ENCODE data around the gene ALDH1A1. TPM values are rescaled to one million over a fixed set of nuclear protein-coding genes. Genes with fewer than 3 reads are reported as not detected.
"Not testable (repeated sequence)": the region's sequence is repeated elsewhere in the genome, so short reads cannot be mapped to it uniquely, and the experiment has no call there.

ALDH1A1 gene
- total RNA-seq, 2 donors from 2014 or later = 16.8 to 427 TPM

GRCh38 chr9:72864327-72864726 is 88.5 kb downstream of the ALDH1A1 start:
- no peak overlapping the region for H3K4me3 ChIP-seq
- H3K9me3 ChIP-seq = no peaks in the 10 kb centered on the region
- no peaks in the 10 kb centered on the region for H3K4me1 ChIP-seq (replicated peaks)
- TF ChIP-seq, protein P1, sequence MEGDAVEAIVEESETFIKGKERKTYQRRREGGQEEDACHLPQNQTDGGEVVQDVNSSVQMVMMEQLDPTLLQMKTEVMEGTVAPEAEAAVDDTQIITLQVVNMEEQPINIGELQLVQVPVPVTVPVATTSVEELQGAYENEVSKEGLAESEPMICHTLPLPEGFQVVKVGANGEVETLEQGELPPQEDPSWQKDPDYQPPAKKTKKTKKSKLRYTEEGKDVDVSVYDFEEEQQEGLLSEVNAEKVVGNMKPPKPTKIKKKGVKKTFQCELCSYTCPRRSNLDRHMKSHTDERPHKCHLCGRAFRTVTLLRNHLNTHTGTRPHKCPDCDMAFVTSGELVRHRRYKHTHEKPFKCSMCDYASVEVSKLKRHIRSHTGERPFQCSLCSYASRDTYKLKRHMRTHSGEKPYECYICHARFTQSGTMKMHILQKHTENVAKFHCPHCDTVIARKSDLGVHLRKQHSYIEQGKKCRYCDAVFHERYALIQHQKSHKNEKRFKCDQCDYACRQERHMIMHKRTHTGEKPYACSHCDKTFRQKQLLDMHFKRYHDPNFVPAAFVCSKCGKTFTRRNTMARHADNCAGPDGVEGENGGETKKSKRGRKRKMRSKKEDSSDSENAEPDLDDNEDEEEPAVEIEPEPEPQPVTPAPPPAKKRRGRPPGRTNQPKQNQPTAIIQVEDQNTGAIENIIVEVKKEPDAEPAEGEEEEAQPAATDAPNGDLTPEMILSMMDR (IDR thresholded peaks at IDR 0.05) = no peak
- TF ChIP-seq POLR2A (IDR thresholded peaks at IDR 0.05) (no peak), POLR2AphosphoS5 (IDR thresholded peaks at IDR 0.05) (no peak)
- WGBS = 88% methylated on average over 1 of the region's 1 CpG
- H3K27me3 ChIP-seq (replicated peaks; ENCODE audit: insufficient read depth) = no peaks in the 10 kb centered on the region
- intact Hi-C loops (cut with DNase I) = no loop called here
- no peak overlapping the region for H3K27ac ChIP-seq
- no peaks in the 10 kb centered on the region for H3K36me3 ChIP-seq
- DNase-seq (ENCODE audit: low spot score) = no peak

DNA sequence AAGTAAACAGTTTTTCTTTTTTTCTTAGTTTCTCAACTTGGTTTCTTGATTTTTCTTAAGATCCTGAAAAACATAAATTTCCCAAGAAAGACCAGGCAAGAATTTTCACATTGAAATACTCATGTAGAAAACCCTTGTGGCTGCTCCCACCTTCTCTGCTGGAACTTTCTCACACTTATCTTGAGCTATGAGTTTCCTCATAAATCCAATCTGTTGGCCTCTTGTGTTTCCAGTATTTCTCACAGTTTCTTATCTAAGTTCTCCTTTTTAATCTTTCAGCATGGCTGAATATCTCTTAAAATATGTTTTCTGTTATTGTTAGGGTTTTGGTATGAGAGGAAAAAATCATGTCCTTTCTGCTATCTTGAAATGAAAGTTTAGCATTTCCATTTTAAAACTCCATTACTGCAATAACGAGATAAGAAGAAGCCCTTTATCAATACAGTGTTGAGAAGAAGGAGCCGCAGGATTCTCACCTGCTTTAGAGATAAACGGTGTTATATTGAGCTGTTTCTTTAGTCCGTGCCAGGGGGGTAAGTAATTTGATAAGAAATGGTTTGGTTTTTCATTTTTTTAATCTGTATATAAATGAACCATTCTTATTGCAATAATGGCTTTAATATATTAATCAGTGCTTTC is 89.3 kb downstream of the ALDH1A1 start:
- Histone ChIP-seq H3K9me3 (no peaks in the 10 kb centered on the region), H3K36me3 (no peaks in the 10 kb centered on the region), H3K27ac (no peak overlapping the region), H3K4me1 (replicated peaks) (no peaks in the 10 kb centered on the region), H3K27me3 (replicated peaks; ENCODE audit: insufficient read depth) (no peaks in the 10 kb centered on the region), H3K4me3 (no peak overlapping the region)
- 59% methylated on average over 4 of the region's 4 CpGs for WGBS
- no peak for TF ChIP-seq POLR2AphosphoS5 (IDR thresholded peaks at IDR 0.05)
- intact Hi-C loops (cut with DNase I) = no loop called here
- no peak for DNase-seq (ENCODE audit: low spot score)

DNA sequence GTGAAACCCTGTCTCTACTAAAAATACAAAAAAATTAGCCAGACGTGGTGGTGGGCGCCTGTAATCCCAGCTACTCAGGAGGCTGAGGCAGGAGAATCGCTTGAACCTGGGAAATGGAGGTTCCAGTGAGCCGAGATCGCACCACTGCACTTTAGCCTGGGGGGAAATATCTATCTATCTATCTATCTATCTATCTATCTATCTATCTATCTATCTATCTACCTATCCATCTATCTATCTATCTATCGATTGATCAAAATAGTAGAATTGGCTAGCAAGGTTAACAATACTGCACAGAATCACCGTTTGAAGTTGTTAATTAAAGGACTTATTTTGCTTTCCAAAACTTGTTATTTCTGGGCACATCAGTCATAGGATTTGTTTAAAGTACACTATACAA is 90.1 kb downstream of the ALDH1A1 start:
- WGBS = 96% methylated on average over 7 of the region's 7 CpGs
- H3K4me3 ChIP-seq; intact Hi-C loops (cut with DNase I): not testable (repeated sequence)

GRCh38 chr9:72858089-72858912 is 94.6 kb downstream of the ALDH1A1 start:
- no peaks in the 10 kb centered on the region for H3K27me3 ChIP-seq (replicated peaks; ENCODE audit: insufficient read depth)
- 52% methylated on average over 5 of the region's 5 CpGs for WGBS
- no peaks in the 10 kb centered on the region for H3K4me1 ChIP-seq (replicated peaks)
- H3K9me3 ChIP-seq = no peaks in the 10 kb centered on the region
- intact Hi-C loops (cut with DNase I) = loop anchor here (5.0 kb wide), 2 partner anchors 164 to 224 kb away; no protein-coding TSS in a partner anchor
- TF ChIP-seq, protein P1 (IDR thresholded peaks at IDR 0.05) = no peak
- no peak for TF ChIP-seq POLR2AphosphoS5 (IDR thresholded peaks at IDR 0.05)
- TF ChIP-seq POLR2A (IDR thresholded peaks at IDR 0.05) = no peak
- DNase-seq (ENCODE audit: low spot score) = no peak
- H3K27ac ChIP-seq = no peak overlapping the region
- H3K36me3 ChIP-seq = no peaks in the 10 kb centered on the region
- no peak overlapping the region for H3K4me3 ChIP-seq

More for the DNA sequence above, 90.1 kb downstream of the ALDH1A1 start:
- H3K4me1 ChIP-seq (replicated peaks); H3K9me3 ChIP-seq; H3K27ac ChIP-seq; DNase-seq (ENCODE audit: low spot score); H3K36me3 ChIP-seq; H3K27me3 ChIP-seq (replicated peaks; ENCODE audit: insufficient read depth): not testable (repeated sequence)

DNA sequence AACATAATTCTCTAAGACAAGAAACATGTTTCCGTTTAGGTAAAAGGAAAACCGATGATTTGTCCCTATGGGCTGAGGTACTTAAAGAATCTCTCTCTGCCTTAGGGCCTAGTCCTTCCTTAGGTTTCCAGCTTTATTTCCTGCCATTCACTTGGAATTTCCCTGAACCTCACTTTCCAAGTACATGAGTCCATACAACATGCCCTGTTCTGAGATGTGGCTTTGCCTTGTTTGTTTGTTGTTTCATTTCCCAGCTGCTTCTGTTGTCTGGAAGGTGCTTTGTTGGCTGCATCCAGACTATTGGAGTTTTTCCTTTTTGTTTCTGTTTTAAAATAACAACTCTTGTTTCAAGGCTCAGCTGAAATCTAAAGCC is 95.2 kb downstream of the ALDH1A1 start:
- H3K4me3 ChIP-seq = no peak overlapping the region
- intact Hi-C loops (cut with DNase I) = loop anchor here (5.0 kb wide), 2 partner anchors 165 to 225 kb away; no protein-coding TSS in a partner anchor
- H3K36me3 ChIP-seq = no peaks in the 10 kb centered on the region
- H3K4me1 ChIP-seq (replicated peaks) = no peaks in the 10 kb centered on the region
- no peak for TF ChIP-seq POLR2AphosphoS5 (IDR thresholded peaks at IDR 0.05)
- TF ChIP-seq POLR2A (IDR thresholded peaks at IDR 0.05) = no peak
- TF ChIP-seq, protein P1 (IDR thresholded peaks at IDR 0.05) = no peak
- no peaks in the 10 kb centered on the region for H3K9me3 ChIP-seq
- H3K27me3 ChIP-seq (replicated peaks; ENCODE audit: insufficient read depth) = no peaks in the 10 kb centered on the region
- 96% methylated on average over 2 of the region's 2 CpGs for WGBS
- no peak for DNase-seq (ENCODE audit: low spot score)
- H3K27ac ChIP-seq = no peak overlapping the region

Data from prostate gland (tissue), 2 donors.